Activated CD4-positive, CD25-positive, alpha-beta regulatory T cell treated with anti-CD3 and anti-CD28 coated beads, Interleukin-2, amount 50 U/mL, for 16 hours (primary cell): ENCODE results near the gene ATP11A.

Source experiments
- DNase-seq: peaks from one replicate; pipeline ENCODE4 v3.0.0-alpha.2; 2020; ENCODE audit warnings: low read depth, low spot score

ATP11A gene

DNA sequence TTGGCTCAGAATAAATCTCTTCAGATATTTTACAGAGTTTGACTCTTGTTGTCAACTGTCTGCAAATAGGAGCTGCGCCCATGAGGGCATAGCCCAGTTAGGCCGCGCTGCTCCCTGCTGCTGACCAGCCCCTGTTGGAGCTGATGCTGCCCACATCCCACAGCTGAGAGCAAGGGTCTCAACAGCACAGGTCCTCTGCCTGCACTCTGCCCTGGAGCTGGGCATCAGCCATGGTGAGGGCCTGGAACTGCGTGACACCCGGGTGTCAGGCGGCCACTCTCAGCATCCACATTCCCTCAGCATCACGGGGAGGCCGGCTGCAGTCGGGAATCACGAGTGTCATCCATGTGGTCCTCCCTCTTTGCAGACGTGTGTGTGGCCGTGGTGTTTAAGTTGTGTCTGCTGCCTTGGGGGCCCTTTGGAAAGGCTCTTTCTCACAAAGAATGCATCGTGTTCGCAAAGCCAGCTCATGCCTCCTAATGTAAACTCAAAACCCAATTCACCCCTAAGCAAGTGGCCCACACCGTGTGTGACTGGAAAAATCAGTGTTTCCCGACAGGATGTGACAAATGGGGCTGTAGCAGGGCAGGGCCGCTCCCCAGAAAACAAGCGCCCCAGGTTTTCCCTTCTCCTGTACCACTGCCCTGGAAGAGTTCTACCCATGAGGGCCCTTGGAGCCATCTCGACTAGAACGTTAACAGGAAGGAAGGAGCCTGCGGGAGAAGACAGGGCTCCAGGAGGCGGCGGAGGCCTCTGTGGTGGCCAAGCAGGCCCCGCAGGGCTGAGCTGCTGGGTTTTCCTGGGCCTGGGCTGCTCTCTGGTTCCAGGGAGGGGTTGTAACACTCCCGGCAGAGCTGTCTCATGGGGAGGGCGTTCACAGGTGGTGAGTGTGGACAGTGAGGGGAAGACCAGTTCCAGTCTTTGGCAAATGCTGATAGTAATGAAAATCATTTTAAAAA is 20.3 kb downstream of the ATP11A start:
- no peak for DNase-seq

DNA sequence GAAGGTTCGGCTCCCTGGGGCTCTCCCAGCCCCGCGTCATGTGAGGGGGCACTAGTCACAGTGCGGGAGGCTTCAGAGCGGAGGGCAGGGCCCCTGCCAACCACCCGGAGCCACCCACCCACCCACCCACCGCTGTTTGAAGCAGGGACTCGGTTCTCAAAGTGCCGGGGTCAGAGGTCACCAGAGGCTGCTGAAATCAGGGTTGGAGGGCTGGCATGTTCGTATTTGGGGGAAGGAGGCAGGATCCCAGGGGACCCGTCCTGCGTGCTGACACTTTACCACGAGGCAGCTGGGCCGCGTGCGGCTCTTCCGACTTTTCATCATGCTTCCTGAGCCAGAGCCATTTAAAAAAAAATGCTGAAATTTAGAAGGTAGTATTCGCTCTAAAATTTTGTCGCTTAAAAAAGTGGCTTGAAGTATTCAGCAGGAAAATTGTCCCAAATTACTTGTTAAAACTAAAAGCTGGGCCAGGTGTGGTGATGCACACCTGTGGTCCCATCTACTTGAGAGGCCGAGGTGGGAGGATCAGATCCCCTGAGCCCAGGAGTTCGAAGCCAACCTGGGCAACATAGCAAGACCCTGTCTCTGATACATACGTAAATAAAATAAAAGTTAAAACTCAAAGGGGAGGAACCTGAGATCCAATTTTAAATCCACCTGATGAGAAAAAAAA is 21.2 kb downstream of the ATP11A start:
- no peak for DNase-seq

DNA sequence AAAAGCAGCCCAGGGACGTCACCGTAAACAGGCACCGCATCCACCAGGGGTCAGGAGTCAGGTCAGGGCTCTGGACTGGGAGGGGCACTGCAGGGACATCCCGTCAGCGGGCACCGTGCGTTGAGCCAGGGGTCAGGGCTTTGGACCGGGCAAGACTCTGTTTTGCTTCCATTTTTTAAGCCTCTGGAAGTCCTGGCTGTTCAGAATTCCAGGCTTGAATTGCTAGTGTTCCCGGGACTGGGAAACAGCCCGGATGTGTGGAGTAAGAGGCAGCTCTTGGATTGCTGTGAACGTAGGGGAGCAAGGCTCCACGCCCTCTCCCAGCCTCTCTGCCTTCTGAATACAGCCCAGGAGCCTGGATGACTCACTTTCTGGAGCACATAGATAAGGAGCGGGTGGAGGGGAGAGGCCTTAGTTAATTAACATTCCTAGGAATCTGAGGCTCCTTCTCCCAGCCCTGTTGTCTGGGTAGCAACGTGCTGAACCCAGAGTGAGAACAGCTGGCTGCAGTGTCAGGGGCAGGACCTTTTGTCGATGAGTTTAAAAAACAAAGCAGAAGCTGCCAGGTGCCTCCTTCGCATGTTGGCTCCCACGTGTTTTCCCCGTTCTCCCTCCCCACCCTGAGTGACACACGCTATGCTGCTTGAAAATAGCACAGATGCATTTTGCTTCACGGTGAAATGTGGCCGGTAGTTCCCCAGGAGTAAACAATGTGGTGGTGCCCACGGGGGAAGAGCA is 21.9 kb downstream of the ATP11A start:
- DNase-seq: no peak

DNA sequence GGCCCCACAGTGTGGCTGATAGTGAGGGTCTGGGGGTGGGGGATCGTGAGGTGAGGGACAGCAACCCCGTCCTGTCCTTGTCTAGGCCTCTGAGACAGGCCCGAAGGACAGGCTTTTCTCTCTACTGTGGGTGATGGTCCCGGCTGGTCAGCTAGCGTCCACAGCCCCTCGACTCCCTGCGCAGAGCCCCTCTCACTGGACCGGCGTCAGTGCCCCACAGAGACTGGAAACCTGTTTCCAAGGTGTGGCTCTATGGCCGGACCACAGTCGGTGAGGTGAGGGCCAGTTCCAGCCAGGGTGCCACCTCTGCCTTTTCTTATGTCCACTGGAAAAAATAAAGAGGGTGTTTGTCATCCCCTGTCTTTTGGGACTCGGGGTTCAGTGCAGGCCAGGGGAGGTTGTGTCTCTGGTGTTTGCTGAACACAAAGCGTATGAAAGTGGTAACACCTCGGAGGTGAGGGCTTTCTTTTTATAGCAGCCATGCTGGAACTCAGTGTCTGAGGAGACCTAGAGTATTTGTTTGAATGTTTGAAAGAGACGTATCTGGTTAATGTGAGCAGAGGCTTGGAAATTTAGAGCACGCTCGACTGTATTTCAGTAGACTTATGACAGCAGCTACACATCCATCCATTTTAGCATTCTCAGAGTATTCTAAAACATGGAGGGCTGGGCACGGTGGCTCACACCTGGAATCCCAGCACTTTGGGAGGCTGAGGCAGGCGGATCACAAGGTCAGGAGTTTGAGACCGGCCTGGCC is 22.8 kb downstream of the ATP11A start:
- no peak for DNase-seq

DNA sequence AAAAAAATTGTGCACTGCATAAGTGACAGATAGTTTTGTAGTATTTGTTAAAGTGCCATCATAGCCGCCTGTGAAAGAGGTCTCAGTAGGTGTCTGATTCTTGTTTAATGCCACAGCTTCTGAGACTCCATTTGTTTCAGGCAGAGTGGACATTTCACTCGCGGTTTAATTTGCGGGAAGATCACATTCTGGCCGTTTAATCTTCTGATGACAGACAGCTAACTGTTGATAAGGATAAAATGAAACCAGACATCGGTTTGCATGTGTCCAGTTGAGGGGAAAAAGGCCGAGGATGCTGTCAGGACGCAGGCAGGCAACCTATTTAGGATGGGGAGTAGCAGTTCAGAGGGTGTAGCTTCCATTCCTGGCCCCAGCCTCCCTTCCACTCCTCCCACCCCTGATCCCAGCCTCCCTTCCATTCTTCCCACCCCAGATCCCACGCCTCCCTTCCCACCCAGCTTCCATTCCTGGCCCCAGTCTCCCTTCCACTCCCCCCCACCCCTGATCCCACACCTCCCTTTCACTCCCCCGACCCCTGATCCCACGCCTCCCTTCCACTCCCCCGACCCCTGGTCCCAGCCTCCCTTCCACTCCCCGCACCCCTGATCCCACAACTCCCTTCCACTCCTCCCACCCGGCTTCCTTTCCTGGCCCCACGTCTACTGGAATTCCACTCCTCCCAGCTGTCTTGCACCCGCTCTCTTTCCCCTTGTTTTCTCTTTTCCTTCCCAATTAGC is 23.8 kb downstream of the ATP11A start:
- DNase-seq: no peak

DNA sequence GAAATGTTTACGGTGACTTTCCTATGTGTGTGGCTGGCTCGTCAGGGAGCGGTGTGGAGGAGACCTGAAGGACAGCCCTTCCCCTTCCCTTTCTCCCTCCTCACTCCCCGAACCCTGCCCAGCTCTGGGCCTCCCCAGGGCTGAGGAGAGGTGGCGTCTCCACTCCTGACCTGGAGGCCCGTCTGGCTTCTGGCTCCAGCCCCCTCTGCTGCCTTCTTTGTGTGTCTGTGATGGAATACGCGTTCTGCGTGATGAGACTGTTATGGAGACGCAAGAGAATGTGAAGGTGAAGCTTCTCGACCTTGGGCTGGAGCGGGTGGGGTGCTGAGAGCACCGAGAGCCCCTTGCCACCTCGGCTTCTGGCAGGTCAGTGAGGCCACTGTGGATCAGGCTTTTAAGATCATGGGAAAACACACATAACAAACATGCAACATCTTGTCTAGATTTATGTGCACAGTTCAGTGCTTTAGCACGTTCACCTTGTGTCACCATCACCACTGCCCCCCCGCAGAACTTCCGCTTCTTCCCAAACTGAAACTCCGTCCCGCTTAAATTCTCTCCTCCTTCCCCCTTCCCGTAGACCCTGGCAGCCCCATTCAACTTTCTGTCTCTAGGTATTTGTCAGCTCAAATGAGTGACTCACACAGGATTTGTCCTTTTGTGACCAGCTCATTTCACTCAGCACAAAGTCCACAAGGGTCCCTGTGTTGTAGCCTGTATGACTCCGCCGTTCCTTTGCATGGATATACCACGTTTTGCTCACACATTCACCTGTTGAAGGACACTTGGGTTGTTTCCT is 24.7 kb downstream of the ATP11A start:
- no peak for DNase-seq

DNA sequence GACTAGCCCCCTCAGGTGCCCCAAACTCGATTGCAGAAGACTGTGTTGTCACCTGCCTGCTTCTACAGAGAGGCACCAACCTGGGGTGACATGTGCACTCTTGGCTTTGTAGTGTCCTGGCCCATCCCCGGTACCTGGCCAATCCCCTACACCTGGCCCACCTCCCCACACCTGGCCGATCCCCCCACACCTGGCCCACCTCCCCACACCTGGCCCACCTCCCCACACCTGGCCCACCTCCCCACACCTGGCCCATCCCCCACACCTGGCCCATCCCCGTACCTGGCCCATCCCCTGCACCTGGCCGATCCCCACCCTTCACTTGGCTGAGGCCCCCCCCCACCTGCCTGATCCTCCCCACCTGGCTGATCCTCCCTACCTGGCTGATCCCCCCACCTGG is 25.4 kb downstream of the ATP11A start:
- DNase-seq: no peak

DNA sequence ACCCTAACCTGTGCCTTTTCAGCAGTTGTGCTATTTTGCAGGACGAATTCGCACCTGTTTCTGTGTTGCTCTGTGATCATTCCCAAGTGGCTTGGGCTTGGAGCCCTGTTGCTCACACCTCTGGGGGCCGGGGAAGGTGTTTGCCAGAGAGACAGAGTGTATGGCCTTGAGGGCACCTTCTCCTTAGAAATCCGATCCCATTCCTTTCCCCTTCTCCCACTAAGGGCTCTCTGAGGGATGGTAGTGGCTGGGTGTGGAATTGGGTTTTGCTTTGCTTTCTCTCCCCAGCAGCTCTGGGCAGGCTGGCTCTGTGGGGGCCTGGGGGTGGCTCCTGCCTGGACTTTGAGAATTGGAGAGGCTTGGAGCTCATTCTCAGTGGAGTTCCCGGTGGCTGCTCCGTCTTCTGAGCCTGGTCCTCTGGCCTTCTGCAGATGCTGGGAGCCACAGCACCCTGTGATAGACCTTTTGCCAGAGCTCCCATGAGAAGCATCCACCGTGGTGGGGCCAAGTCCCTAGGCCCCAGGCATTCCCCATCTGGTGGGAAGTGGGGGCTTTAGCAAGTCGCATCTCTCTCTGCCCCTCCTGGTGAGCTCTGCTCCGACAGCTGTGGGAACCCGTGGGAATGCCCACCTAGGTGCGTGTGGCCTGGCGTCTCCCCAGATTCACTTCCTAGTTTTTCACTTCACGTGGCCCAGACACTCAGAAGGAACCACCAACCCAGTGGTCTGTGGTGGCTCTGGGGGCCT is 26.1 kb downstream of the ATP11A start:
- DNase-seq: no peak

DNA sequence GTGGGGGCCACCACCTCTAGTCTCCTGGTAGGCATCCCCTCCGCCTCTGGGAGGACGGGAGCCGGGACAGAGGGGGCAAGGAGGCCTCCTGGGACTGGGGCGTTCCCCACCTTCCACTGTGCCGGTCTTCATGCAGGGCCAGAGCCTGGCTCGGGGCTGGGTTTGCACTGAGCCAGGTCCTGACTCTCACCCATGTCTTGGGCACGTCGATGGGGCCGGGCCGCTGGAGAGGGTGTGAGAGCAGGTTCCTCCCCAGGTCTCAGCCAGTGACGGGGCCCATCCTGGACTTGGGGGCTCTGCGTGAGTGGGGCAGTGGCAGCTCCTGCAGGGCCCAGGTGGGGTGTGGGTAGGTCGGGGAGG is 26.6 kb downstream of the ATP11A start:
- DNase-seq: no peak

DNA sequence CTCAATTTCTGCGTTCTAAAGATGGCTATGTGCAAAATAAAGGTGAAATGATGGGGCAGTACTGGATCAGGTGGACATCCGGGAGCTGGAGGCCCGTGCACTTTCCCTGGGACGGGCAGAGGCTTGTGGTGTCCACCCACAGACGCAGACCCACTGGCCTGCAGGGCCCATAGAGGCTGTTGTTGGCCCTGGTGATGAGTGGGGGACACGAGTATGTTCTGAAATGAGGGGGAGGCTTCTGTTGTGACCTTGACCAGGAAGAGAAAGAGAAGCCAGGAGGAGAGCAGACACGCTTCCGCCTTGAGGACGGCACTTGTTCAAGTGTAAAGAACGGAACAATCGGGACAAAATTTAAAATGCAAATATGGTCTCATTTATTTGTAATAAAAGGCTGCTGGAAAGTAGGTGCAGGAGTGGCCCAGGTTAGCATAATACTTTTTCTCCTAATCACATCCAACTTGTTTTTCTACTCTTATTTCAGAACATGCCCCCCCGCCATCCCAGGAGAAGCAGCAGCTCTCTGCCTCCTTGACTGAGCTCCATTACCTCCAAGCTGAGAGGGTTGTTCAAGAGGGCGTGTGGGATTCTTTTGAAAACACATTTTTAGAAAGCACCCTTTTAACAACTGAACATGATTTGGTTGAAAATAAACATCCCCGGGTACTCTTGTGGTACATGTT is 27.1 kb downstream of the ATP11A start:
- no peak for DNase-seq

DNA sequence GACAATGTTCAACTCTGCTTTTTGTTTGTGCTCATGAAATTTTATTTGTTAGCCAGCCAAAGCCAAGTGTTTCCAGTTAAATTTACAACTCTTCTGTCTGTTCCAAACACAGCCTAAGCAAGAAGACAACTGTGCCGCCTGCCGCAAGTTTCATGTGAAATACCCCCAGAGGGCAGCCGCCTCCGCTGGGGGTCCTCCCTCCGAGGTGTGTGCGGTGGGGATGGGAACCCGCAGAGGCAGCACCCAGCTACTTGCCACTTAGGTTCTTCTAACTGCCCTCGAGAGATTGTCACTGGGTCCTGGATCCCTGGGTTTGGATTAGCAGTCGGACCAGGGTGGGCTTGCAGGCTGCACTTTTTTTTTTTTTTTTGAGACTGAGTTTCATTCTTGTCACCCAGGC is 28.5 kb downstream of the ATP11A start:
- DNase-seq: no peak

DNA sequence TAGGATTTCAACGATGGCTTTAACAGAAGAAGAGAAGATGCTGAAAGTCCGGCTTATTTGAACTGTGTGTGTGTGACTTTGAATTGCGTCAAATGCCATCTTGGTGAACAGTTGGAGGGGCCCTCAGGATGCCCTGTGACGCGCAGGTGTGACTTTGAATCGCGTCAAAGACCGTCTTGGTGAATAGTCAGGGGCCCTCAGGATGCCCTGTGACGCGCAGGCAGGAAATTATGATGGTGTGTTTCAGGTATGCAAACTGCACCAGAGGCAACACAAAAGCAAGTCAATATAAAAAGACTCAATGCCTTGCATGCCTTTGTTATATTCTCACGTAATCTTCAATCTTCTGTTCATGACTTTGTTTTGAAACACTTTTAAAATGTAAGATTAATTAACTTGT is 29.2 kb downstream of the ATP11A start:
- DNase-seq: no peak

DNA sequence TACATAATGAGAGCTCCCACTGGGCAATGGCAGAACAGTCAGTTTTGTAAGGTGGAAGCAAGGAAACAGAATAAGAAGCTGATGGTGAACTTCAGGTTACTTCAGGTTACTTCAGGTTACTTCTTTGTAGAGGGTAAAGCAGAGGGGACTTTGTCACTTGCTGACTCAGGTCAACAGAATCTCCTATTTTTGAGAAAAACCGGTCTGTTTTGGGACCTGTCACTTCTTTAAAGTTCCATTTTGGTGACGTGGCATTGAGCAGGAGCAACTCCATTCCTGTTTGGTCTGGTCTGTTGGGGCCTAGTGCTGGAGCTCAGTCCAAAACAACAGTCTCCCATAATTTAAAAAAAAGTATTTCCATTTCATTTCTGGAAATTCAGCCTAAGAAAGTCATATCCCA is 29.7 kb downstream of the ATP11A start:
- DNase-seq: no peak

DNA sequence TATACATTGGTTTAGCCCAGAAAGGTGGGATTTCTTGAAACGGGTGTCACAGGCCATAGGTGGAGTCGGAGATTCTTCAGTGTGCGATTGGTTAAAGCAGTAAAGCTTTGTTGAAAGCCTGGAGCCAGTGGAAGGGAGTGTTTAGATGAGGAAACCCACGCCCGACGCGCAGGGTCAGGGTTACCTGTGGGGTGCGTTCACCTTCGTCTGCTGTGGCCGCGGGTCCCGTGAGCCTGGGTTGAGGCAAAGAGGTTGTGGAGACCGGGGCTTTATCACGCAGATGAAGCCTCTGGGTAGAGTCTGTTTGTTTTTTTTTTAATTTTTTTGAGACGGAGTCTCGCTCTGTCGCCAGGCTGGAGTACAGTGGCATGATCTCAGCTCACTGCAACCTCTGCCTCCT is 30.4 kb downstream of the ATP11A start:
- DNase-seq: no peak

DNA sequence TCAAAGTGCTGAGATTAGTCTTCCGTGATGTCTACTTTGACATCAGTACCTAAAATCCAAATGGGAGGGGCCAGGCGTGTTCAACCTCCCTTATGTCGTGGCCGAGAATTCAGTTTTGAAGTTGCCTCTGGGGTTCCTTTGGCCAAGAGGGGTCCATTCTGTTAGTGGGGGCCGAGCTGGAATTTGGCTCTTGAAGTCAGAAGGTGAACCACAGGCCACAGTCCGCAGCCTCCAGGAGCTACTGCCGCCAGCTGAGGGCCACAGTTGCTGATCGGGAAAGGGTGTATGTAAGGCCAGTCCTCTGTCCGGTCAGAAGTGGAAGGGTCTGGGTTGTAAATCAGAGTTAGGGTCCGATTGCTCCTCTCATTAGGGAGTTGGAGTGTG is 31.0 kb downstream of the ATP11A start:
- no peak for DNase-seq

DNA sequence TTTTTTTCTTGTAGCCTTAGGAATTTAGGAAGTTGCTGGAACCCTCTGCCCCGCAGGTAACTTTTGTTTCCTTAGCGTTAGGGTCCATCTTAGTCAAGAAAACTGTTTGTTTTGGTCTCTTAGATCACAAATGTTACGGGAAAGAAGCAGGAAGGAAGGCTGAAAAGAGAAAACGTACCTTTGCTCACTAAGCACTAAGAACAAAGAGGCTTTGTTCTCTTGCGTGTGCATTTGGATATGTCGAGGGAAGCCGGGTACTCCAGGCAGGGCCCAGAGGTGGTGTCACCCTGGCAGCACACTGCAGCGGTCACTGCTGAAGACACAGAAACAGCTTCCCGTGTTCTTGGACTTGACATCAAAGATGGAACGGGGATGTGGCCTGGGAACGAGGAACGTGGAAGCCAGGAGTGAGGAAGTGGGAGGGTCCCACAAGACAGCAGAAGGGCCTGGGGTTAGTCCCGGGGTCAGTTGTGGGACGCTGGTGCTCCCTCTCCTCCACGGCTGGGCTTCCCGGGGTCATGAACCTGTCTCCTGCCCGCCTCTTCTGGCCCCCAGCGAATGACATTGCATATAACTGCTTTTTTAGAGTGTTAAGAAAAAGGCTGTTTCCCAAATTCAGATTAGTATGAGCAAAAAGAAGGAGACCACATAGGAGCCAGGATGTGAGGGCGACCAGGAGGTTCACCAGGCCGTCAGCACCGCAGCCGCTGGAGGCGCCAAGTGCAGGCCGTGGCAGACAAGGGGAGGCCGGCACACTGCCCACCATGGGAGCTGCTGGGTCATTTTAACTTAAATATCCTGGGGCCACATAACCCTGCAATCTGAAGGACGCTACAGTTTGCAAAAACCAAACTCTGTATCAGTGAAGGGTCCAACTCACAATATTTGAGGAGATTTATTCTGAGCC is 31.6 kb downstream of the ATP11A start:
- DNase-seq: no peak

DNA sequence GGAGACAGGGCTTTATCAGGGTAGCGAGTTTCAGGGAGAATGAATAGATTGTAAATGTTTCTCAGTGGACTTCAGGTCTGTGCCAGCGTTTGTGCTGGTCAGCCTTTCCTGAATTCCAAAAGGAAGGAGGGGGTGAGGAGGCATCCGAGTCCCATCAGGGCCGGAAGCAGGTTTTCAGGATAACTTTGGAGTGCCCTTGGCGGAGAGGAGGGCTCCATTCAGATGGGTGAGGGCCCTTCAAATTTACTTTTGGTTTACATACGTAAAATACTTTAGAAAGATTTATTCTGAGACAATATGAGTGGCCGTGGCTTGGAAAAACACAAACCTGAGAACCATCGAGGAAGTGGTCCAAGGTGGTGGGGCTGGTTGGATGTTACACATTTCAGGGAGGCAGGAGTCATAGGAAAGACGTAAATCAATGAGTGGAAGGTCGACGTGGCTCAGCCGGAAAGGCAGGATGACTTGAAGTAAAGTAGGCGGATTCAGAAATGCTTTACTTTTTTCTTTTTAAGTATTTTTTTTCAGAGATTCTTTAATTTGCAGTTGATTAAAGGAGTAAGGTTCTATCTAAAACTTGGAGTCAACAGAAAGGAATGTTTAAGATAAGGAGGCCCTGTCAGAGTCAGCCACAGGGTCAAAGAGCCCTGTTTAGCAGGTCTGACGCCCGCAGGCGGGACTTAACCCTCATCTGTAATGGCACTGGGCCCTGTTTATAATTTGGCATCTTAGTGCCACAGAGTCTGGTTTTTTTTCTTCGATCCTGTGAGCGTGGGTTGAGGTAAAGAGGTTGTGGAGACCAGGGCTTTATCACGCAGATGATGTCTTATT is 32.8 kb downstream of the ATP11A start:
- no peak for DNase-seq
